IMR-90 (cell line): Measurements from ENCODE around the gene ITPR3. TPM values are rescaled to one million over a fixed set of nuclear protein-coding genes. Genes with fewer than 3 reads are reported as not detected.

Source experiments
- ATAC-seq: fragments of 200-7000 bp; cut with Tn5 transposase; 2 replicates; pipeline ENCODE4 v1.9.1; 2020; ENCODE audit warnings: low read depth, mild to moderate bottlenecking, moderate library complexity
- BruUV-seq: library from RNA; stranded (reverse); fragments of 400-500 nt; replicated peaks from 2 replicates; lab custom pipeline; 2021; lab: Mats Ljungman, UMichigan
- CTCF ChIA-PET: fragments of 300-600 bp; formaldehyde crosslinking; extraction: SDS; loops from one replicate; lab custom pipeline; 2021; ENCODE audit warnings: antibody characterized with exemption; lab: Yijun Ruan, JAX
- POLR2A ChIA-PET: fragments of 300-600 bp; sonication (Branson Sonifier 250); formaldehyde crosslinking; loops from one replicate; lab custom pipeline; 2022; ENCODE audit warnings: antibody characterized with exemption; ENCODE audit not compliant: unreplicated experiment; lab: Charles Lee
- DNase-seq: peaks from one replicate; pipeline ENCODE4 v3.0.0; 2013
- H2AFZ ChIP-seq: replicated peaks from 2 replicates; pipeline ENCODE3; 2013; ENCODE audit warnings: low read length, mild to moderate bottlenecking; ENCODE audit not compliant: poor library complexity
- H2AK5ac ChIP-seq: 2 replicates; pipeline ENCODE4 v1.6.1; 2013; ENCODE audit warnings: low read depth, low read length, inconsistent platforms
- H2AK9ac ChIP-seq: replicated peaks from 2 replicates; pipeline ENCODE3; 2013; ENCODE audit warnings: mild to moderate bottlenecking, low read depth, low read length, moderate library complexity; ENCODE audit not compliant: poor library complexity
- H2BK120ac ChIP-seq: 2 replicates; pipeline ENCODE4 v1.6.1; 2013; ENCODE audit warnings: low read depth, low read length, inconsistent platforms
- H2BK15ac ChIP-seq: 3 replicates; pipeline ENCODE4 v1.6.1; 2013; ENCODE audit warnings: low read depth, low read length, inconsistent platforms
- H2BK20ac ChIP-seq: 2 replicates; pipeline ENCODE4 v1.6.1; 2013; ENCODE audit warnings: low read depth, mild to moderate bottlenecking, inconsistent platforms, low read length, moderate library complexity
- H2BK5ac ChIP-seq: 2 replicates; pipeline ENCODE4 v1.6.1; 2013; ENCODE audit warnings: mild to moderate bottlenecking, low read depth, low read length, inconsistent platforms; ENCODE audit not compliant: poor library complexity, severe bottlenecking
- H3K14ac ChIP-seq: replicated peaks from 2 replicates; pipeline ENCODE4 v1.6.1; 2013; ENCODE audit warnings: low read depth, low read length, inconsistent platforms
- H3K18ac ChIP-seq: 2 replicates; pipeline ENCODE4 v1.6.1; 2013; ENCODE audit warnings: low read depth, low read length, control low read depth
- H3K23ac ChIP-seq: 2 replicates; pipeline ENCODE4 v1.6.1; 2013; ENCODE audit warnings: low read depth, low read length, inconsistent platforms
- H3K27ac ChIP-seq: 2 replicates; pipeline ENCODE4 v1.5.1; 2013; ENCODE audit warnings: mild to moderate bottlenecking, control low read depth, low read length; ENCODE audit not compliant: insufficient read depth
- H3K27me3 ChIP-seq: 2 replicates; pipeline ENCODE4 v1.6.1; 2013; ENCODE audit warnings: low read length; ENCODE audit not compliant: control insufficient read depth, insufficient read depth
- H3K36me3 ChIP-seq: 2 replicates; pipeline ENCODE4 v1.6.1; 2013; ENCODE audit warnings: low read length, mixed read lengths; ENCODE audit not compliant: control insufficient read depth, insufficient read depth
- H3K4ac ChIP-seq: 2 replicates; pipeline ENCODE4 v1.6.1; 2013; ENCODE audit warnings: low read depth, low read length, inconsistent platforms
- H3K4me1 ChIP-seq: 2 replicates; pipeline ENCODE4 v1.6.1; 2013; ENCODE audit warnings: low read length, mixed read lengths; ENCODE audit not compliant: control insufficient read depth, insufficient read depth
- H3K4me2 ChIP-seq: 2 replicates; pipeline ENCODE4 v1.6.1; 2013; ENCODE audit warnings: low read depth, mild to moderate bottlenecking, control low read depth, low read length, moderate library complexity
- H3K4me3 ChIP-seq: 2 replicates; pipeline ENCODE4 v1.5.1; 2013; ENCODE audit warnings: low read depth, mild to moderate bottlenecking, control low read depth, low read length, moderate library complexity; ENCODE audit not compliant: insufficient read depth
- H3K56ac ChIP-seq: 2 replicates; pipeline ENCODE4 v1.6.1; 2013; ENCODE audit warnings: low read length, inconsistent platforms; ENCODE audit not compliant: insufficient read depth; ENCODE audit errors: extremely low read depth
- H3K79me1 ChIP-seq, 2 experiments: 2 replicates each; pipeline ENCODE4 v1.6.1; 2013; ENCODE audit warnings: low read length in 2 of 2, inconsistent platforms in 1 of 2, low read depth in 1 of 2
- H3K9ac ChIP-seq: 2 replicates; pipeline ENCODE4 v1.6.1; 2013; ENCODE audit warnings: low read depth, low read length, control low read depth
- H3K9me1 ChIP-seq: 2 replicates; pipeline ENCODE4 v1.6.1; 2013; ENCODE audit warnings: low read length, inconsistent platforms; ENCODE audit not compliant: insufficient read depth
- H3K9me3 ChIP-seq: 2 replicates; pipeline ENCODE4 v1.6.1; 2013; ENCODE audit warnings: low read length; ENCODE audit not compliant: control insufficient read depth, insufficient read depth
- H4K20me1 ChIP-seq: 2 replicates; pipeline ENCODE4 v1.6.1; 2013; ENCODE audit warnings: low read length, inconsistent platforms; ENCODE audit not compliant: insufficient read depth
- H4K5ac ChIP-seq: 2 replicates; pipeline ENCODE4 v1.6.1; 2013; ENCODE audit warnings: mild to moderate bottlenecking, low read depth, low read length, control low read depth
- H4K8ac ChIP-seq, 2 experiments: 2 replicates each; pipeline ENCODE4 v1.6.1; 2013; ENCODE audit warnings: low read depth in 2 of 2, low read length in 2 of 2, control low read depth in 1 of 2, inconsistent platforms in 1 of 2
- H4K91ac ChIP-seq: 2 replicates; pipeline ENCODE4 v1.6.1; 2013; ENCODE audit warnings: low read depth, low read length, inconsistent platforms; ENCODE audit not compliant: insufficient read depth
- CEBPB ChIP-seq: IDR thresholded peaks from 2 replicates; pipeline ENCODE4 v1.6.1; 2012; ENCODE audit warnings: low read depth, low read length, improper control_type of control experiment
- CTCF ChIP-seq: conservative IDR thresholded peaks from 2 replicates; pipeline ENCODE4 v1.5.1; 2012; ENCODE audit warnings: mild to moderate bottlenecking, low read depth, low read length, improper control_type of control experiment
- FOS ChIP-seq: fragments of 150-350 bp; IDR thresholded peaks from 2 replicates; pipeline ENCODE4 v1.6.1; 2016; ENCODE audit warnings: low read depth, low read length
- MAZ ChIP-seq: IDR thresholded peaks from 2 replicates; pipeline ENCODE4 v1.6.1; 2012; ENCODE audit warnings: low read depth, mild to moderate bottlenecking, low read length, improper control_type of control experiment, moderate library complexity, borderline replicate concordance
- MXI1 ChIP-seq: IDR thresholded peaks from 2 replicates; pipeline ENCODE4 v1.6.1; 2012; ENCODE audit warnings: low read depth, mild to moderate bottlenecking, low read length, moderate library complexity, borderline replicate concordance
- RAD21 ChIP-seq: IDR thresholded peaks from 2 replicates; pipeline ENCODE4 v1.6.1; 2012; ENCODE audit warnings: low read length, improper control_type of control experiment
- SMC3 ChIP-seq: fragments of 150-350 bp; IDR thresholded peaks from 2 replicates; pipeline ENCODE4 v1.6.1; 2016; ENCODE audit warnings: low read depth, mild to moderate bottlenecking, antibody characterized with exemption, low read length, moderate library complexity
- USF2 ChIP-seq: fragments of 150-350 bp; IDR thresholded peaks from 2 replicates; pipeline ENCODE4 v1.6.1; 2017; ENCODE audit warnings: mild to moderate bottlenecking, antibody characterized with exemption, low read length, low read depth
- WGBS, 2 experiments: methylation state at CpG; one replicate each; pipeline versions ENCODE4 v1.1.5 to v1.1.7; 2013; ENCODE audit warnings: missing lambda C conversion rate in 2 of 2; ENCODE audit not compliant: insufficient read length in 1 of 2; ENCODE audit errors: extremely low coverage in 2 of 2; 5-methylcytosine and 5-hydroxymethylcytosine counted together
- dilution Hi-C: fragments of 300-500 bp; cut with HindIII; formaldehyde crosslinking; loops from one replicate; pipeline ENCODE4 v1.14.3; 2018; ENCODE audit warnings: low sequenced_read_pairs; ENCODE audit not compliant: unreplicated experiment
- in situ Hi-C: fragments of 300-500 bp; cut with MboI; formaldehyde crosslinking; loops from 3 replicates; pipeline ENCODE4 v1.14.3; 2019; ENCODE audit warnings: low sequenced_read_pairs, inconsistent platforms, mixed read lengths
- intact Hi-C: fragments of 100-400 bp; cut with micrococcal nuclease; formaldehyde crosslinking; loops from 2 replicates; pipeline ENCODE4 v1.10.0; 2022
- polyA plus RNA-seq, 3 experiments: library from polyadenylated mRNA; depleted of rRNA; stranded (reverse); fragments of >200 nt; gene quantifications; 2 replicates each; pipeline ENCODE4 v1.2.3, GENCODE V29; 2012; ENCODE audit warnings: low replicate concordance in 1 of 3
- total RNA-seq: library from RNA; depleted of rRNA; stranded (reverse); fragments of >200 nt; gene quantifications from 2 replicates; pipeline ENCODE4 v1.2.3, GENCODE V29; 2012

Gene ITPR3
- total and polyA plus RNA-seq, 2 of the 4 experiments (the other 2 are of a cell fraction): 1.6 to 3.7 TPM

GRCh38 chr6:33744001-33744848, 123.1 kb downstream of the ITPR3 start:
- Histone ChIP-seq H3K9ac (no peak overlapping the region), H3K9me3 (no peaks in the 10 kb centered on the region), H4K8ac (peak overlapping the region in 1 of 2 experiments; percentile 78; a peak in 2 of 4 replicates), H2BK15ac (no peak overlapping the region; the same call in 2 of the 3 replicates), H3K9me1 (peaks cover 10% of the 10 kb centered on the region), H3K23ac (no peak overlapping the region), H2BK120ac (peak overlapping the region; percentile 44; the same call in 1 of the 2 replicates), H2AFZ (peak overlapping the region; percentile 72), H2BK20ac (no peak overlapping the region), H3K56ac (no peak overlapping the region), H3K14ac (no peak overlapping the region; the same call in 1 of the 2 replicates), H3K4me2 (no peak overlapping the region), H3K27me3 (peaks cover 6% of the 10 kb centered on the region; the same call in 1 of the 2 replicates), H2AK9ac (peak overlapping the region; percentile 51), H3K27ac (no peak overlapping the region), H4K20me1 (no peaks in the 10 kb centered on the region; the same call in 1 of the 2 replicates), H3K79me1 (no peaks in the 10 kb centered on the region; a peak in 1 of 4 replicates), H4K5ac (no peak overlapping the region; the same call in 1 of the 2 replicates), H4K91ac (peak overlapping the region; percentile 43; the same call in 1 of the 2 replicates), H3K18ac (no peak overlapping the region), H3K36me3 (no peaks in the 10 kb centered on the region), H2AK5ac (peak overlapping the region; percentile 47; the same call in 1 of the 2 replicates), H3K4me3 (no peak overlapping the region), H3K4me1 (peaks cover 22% of the 10 kb centered on the region), H2BK5ac (no peak overlapping the region), H3K4ac (0 out of 2 replicates have a peak overlapping the region, but pooled peaks have one; percentile 30)
- intact Hi-C loops (loop anchor here (1.0 to 2.0 kb wide), 4 partner anchors 18 to 410 kb away; no protein-coding TSS in a partner anchor), in situ Hi-C loops (no loop called here), dilution Hi-C loops (no loop called here)
- no TSS peak for BruUV-seq
- ATAC-seq: peak; percentile 61
- ChIA-PET POLR2A (no interaction called here), CTCF (interaction anchor here (0.9 to 5.0 kb wide), 5 partner anchors 16 to 283 kb away, joined by 3 to 29 read pairs (median 4); no protein-coding TSS in a partner anchor)
- no peak for TF ChIP-seq USF2
- peak; percentile 95 for TF ChIP-seq CTCF
- TF ChIP-seq RAD21: peak; percentile 91
- 0 out of 2 replicates have a peak, but pooled peaks have one; percentile 23 for TF ChIP-seq CEBPB
- TF ChIP-seq MXI1: no peak
- TF ChIP-seq FOS: no peak
- peak; percentile 91 for TF ChIP-seq SMC3
- TF ChIP-seq MAZ: peak; percentile 44; the same call in 1 of the 2 replicates
- peak; percentile 70 for DNase-seq
- 36% methylated on average over 6 of the region's 11 CpGs; no CpG with 5 or more reads in 1 of the 2 experiments for WGBS, 2 experiments
